ENCODE data around the gene UNC13A.

- TF ChIP-seq CTCF (IDR thresholded peaks at IDR 0.05; ENCODE audit: low read depth, low read length) (no peak), POLR2A (IDR thresholded peaks at IDR 0.05; ENCODE audit: extremely low read depth, insufficient read length) (no peak), MYC (IDR thresholded peaks at IDR 0.05; ENCODE audit: low read depth, low read length) (no peak)
Measured at GRCh38 chr19:17565611-17566010, 122.5 kb downstream of the UNC13A start.

Measured in NB4 (cell line).